ENCODE measurements around the gene MICAL2. TPM values are rescaled to one million over a fixed set of nuclear protein-coding genes. Genes with fewer than 3 reads are reported as not detected.

MICAL2 gene
- total RNA-seq, 1 experiment from 2014 or later: 62.9 TPM

DNA sequence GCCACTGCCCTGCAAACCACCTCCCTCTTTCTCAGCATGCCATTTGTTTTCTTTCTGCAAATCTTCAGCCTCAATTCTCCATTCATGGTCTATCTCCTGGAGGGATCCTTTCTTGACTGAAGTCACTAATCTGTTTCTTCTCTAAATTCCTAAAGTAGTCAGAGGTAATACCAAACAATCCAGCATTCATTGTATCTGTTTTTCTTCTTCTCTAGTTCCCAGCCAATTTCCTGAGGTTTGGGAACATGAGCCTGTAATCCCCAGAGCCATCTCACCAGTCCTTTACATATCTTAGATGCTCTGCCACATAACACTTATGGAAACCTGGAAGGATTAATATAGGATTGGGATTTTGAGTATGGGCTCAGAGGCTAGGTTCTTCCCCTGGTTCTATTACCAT is 86.5 kb downstream of the MICAL2 start:
- no peak overlapping the region for H3K9ac ChIP-seq (ENCODE audit: low read length)
- no peaks in the 10 kb centered on the region for H3K9me2 ChIP-seq (replicated peaks; ENCODE audit: low read length)
- H3K36me3 ChIP-seq (ENCODE audit: low read depth, low read length): no peaks in the 10 kb centered on the region; the same call in 1 of the 2 replicates
- H2AFZ ChIP-seq (ENCODE audit: low read length): no peak overlapping the region
- no TSS peak for BruUV-seq (replicated peaks)
- H3K27ac ChIP-seq (ENCODE audit: low read length): no peak overlapping the region
- H3K4me1 ChIP-seq (ENCODE audit: insufficient read depth, low read length): no peaks in the 10 kb centered on the region
- H3K9me3 ChIP-seq (ENCODE audit: low read length): no peaks in the 10 kb centered on the region
- no peak overlapping the region for H3K4me3 ChIP-seq (ENCODE audit: low read length)
- H3F3A ChIP-seq (ENCODE audit: low read length, unreplicated experiment): no peaks in the 10 kb centered on the region
- intact Hi-C loops (cut with micrococcal nuclease): no loop called here
- TF ChIP-seq, protein P1, sequence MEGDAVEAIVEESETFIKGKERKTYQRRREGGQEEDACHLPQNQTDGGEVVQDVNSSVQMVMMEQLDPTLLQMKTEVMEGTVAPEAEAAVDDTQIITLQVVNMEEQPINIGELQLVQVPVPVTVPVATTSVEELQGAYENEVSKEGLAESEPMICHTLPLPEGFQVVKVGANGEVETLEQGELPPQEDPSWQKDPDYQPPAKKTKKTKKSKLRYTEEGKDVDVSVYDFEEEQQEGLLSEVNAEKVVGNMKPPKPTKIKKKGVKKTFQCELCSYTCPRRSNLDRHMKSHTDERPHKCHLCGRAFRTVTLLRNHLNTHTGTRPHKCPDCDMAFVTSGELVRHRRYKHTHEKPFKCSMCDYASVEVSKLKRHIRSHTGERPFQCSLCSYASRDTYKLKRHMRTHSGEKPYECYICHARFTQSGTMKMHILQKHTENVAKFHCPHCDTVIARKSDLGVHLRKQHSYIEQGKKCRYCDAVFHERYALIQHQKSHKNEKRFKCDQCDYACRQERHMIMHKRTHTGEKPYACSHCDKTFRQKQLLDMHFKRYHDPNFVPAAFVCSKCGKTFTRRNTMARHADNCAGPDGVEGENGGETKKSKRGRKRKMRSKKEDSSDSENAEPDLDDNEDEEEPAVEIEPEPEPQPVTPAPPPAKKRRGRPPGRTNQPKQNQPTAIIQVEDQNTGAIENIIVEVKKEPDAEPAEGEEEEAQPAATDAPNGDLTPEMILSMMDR (conservative IDR thresholded peaks at IDR 0.05; ENCODE audit: low read depth, low read length): no peak
- TF ChIP-seq EZH2phosphoT487 (IDR thresholded peaks at IDR 0.05; ENCODE audit: borderline replicate concordance, low read length) (no peak), EZH2 (IDR thresholded peaks at IDR 0.05; ENCODE audit: low read length, unreplicated experiment) (no peak)
- no peak for ATAC-seq
- no peaks in the 10 kb centered on the region for H3K27me3 ChIP-seq (ENCODE audit: low read length)
- H3K4me2 ChIP-seq (ENCODE audit: low read length): no peak overlapping the region
- no peak for DNase-seq
- ChIA-PET POLR2A (ENCODE audit: unreplicated experiment) (no interaction called here), CTCF (no interaction called here)
- H3K79me2 ChIP-seq (ENCODE audit: low read length): no peaks in the 10 kb centered on the region
- H4K20me1 ChIP-seq (ENCODE audit: low read length): no peaks in the 10 kb centered on the region

DNA sequence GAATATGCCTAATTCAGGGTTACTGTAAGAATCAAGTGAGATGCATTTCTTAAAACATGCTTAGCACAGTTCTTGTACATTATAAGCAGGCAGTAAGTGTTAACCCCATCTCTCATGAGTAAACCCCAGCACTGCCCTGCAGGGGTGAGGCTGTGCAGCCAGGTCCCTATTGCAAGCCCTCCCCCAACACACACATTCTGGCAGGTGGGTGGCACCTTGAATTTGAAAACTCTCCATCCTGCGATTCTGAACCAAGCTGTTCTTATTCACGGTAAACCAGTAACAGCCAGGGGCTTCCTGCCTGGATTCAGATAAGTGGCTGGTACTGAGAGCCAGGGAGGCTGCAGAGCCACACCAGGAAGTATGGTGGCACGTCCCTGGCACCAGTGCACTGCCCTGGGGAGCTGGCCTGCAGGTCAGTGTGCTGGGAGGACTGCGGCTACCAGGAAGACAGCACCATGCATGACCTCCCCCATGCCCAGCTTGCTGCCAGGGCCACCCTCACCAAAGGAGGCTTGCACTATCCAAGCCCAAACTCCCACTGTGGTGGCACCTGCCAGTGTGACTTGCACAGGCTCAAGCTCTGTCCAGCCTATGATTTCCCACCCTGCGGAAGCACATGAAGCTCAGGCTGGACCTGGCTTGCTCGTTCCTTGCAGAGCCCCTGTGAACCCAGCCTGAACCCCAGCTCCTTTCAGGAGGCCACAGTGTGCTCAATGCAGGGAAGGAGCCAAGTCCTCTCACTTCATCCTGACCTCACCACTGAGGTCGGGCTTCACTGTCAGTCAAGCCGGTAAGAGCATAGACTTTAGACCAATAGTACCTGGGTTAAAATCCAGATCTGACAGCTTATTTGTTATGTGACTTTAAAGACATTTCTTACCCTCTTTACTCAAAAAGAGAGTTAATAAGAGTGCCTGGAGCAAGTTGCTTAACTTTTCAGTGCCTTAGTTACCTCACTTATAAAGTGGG is 88.1 kb downstream of the MICAL2 start:
- Histone ChIP-seq H3K4me2 (ENCODE audit: low read length) (no peak overlapping the region), H3F3A (ENCODE audit: low read length, unreplicated experiment) (no peaks in the 10 kb centered on the region), H3K4me3 (ENCODE audit: low read length) (no peak overlapping the region), H3K27me3 (ENCODE audit: low read length) (no peaks in the 10 kb centered on the region), H2AFZ (ENCODE audit: low read length) (no peak overlapping the region), H3K9ac (ENCODE audit: low read length) (no peak overlapping the region), H3K9me2 (replicated peaks; ENCODE audit: low read length) (no peaks in the 10 kb centered on the region), H3K4me1 (ENCODE audit: insufficient read depth, low read length) (no peaks in the 10 kb centered on the region), H4K20me1 (ENCODE audit: low read length) (no peaks in the 10 kb centered on the region), H3K9me3 (ENCODE audit: low read length) (no peaks in the 10 kb centered on the region), H3K36me3 (ENCODE audit: low read depth, low read length) (no peaks in the 10 kb centered on the region; the same call in 1 of the 2 replicates), H3K79me2 (ENCODE audit: low read length) (no peaks in the 10 kb centered on the region), H3K27ac (ENCODE audit: low read length) (no peak overlapping the region)
- DNase-seq (no peak), ATAC-seq (no peak)
- CTCF ChIA-PET: no interaction called here
- no peak for TF ChIP-seq EZH2 (IDR thresholded peaks at IDR 0.05; ENCODE audit: low read length, unreplicated experiment)
- TF ChIP-seq, protein P1 (conservative IDR thresholded peaks at IDR 0.05; ENCODE audit: low read depth, low read length): no peak
- TF ChIP-seq EZH2phosphoT487 (IDR thresholded peaks at IDR 0.05; ENCODE audit: borderline replicate concordance, low read length): no peak
- POLR2A ChIA-PET (ENCODE audit: unreplicated experiment): no interaction called here
- BruUV-seq (replicated peaks): no TSS peak
- intact Hi-C loops (cut with micrococcal nuclease): no loop called here

All from PC-3 (cell line).